SW 1271 (cell line): ENCODE data around the gene MXI1.

Experiments used
- DNase-seq, 2 experiments: peaks; one replicate each; lab custom pipeline; 2025; lab: John Stamatoyannopoulos, UW

Gene MXI1

GRCh38 chr10:110275128-110275729, 67.8 kb downstream of the MXI1 start:
- DNase-seq, result no peak

DNA sequence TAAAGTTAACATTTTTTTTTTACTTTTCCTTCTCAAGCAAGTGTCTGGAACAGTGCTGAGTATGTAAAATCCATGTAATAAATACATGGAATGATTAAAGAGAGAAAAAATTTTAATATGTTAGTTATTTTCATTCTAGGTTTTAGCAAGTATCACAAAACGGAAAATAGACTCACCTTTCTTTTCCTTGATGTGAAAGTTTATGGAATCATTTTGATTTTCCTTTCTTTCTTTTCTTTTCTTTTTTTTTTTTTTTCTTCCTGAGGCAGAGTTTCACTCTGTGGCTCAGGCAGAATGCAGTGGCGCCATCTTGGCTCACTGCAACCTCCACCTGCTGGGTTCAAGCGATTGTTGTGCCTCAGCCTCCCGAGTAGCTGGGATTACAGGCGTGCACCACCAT, 69.2 kb downstream of the MXI1 start:
- DNase-seq, result no peak

DNA sequence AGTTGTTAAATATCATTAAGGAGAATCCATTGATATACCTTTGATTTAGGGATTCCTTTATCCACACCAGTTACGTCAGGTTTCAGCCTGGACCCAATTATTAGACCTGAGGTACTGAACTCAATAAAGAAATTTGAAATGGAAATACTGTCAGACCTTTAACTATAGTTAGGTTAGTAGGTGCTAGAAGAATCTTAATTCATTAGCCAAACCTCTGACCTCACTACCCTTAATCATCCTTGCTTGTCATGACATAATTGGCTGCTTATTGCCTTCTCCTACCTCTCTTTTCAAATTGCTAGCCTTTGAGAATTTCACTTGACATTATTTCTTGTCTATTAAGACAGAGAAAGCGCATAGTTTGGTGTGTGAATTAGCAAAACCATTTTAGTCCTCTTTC, 70.2 kb downstream of the MXI1 start:
- no peak for DNase-seq

DNA sequence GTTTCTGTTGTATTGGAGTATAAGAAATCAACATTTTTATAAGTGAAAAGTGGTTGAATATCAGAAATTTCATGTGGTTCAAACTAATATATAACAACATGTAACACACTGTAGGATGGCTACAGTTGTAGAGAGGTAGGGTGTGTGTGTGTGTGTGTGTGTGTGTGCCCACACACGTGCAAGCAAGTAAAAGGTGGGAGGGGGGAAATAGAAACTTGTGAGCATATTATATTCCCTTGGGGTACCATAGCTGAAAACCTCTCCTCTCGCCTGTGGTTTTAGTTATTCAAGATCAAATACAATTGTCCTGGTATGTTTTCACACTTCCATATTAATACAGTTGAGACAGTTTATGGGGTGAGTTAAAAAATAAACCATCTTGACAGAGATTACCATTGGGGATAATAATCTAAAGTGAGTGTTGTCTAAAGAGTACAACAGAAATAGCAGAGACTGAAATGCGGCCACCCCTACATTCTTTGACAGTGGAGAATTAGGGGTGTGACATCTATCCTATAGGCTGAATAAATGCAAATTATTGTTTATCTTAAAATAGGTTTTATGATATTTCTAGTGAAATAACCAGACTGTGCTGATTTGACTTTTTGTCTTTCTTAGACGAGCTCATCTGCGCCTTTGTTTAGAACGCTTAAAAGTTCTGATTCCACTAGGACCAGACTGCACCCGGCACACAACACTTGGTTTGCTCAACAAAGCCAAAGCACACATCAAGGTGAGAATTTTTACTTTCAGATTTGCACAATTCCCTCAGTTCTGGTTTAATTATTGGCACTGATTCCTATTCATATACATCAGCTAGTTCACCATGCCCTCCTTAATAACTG, 71.4 kb downstream of the MXI1 start:
- DNase-seq, result no peak

GRCh38 chr10:110279407-110279986, 72.1 kb downstream of the MXI1 start:
- peak in 1 of 2 experiments; percentile 39 for DNase-seq

- no peak for DNase-seq
Measured at GRCh38 chr10:110284262-110284661, 76.9 kb downstream of the MXI1 start.

- no peak for DNase-seq
Measured at GRCh38 chr10:110285501-110285900, 78.1 kb downstream of the MXI1 start.

GRCh38 chr10:110286841-110287240, 79.4 kb downstream of the MXI1 start:
- DNase-seq, result no peak

GRCh38 chr10:110296966-110297365, 89.6 kb downstream of the MXI1 start:
- DNase-seq, result no peak

- DNase-seq, result no peak
Measured at GRCh38 chr10:110300486-110300986, 93.1 kb downstream of the MXI1 start.

GRCh38 chr10:110303681-110304080, 96.3 kb downstream of the MXI1 start:
- DNase-seq, result no peak

- DNase-seq, result no peak
Measured at GRCh38 chr10:110304394-110304779, 97.0 kb downstream of the MXI1 start.

DNA sequence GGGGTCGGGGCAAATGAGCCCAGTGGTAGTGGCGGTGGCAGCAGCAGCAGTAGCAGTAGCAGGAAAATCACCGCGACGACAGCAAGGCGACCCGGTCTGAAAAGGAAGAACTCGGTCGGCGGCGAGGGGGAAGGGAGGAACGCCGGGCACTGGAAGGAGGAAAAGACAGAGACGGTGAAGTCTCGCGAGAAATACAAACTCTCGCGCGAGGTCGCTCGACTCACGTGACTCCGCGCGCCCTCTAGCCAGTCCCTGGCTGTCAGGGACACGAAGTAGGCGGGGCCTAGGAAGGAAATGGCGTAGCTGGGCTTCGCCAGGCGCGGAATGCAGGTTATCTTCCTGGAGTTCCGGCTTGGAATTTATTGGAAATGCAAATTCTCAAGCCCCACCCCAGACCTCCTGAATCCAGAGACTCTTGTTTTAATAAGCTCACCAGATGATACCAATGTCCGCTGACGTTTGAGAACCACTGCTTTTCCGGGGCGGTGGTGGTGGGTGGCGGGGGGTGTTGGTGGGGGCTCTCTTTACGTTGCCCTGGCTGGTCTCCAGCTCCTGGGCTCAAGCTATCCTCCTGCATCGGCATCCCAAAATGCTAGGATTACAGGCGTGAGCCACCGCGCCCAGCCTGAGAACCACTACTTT, 97.5 kb downstream of the MXI1 start, which contains the start of gene SMNDC1:
Gene SMNDC1, minus strand, starts transcription at position 141 of the 642 bp plus-strand sequence. CDS start 1,333 bp downstream, outside the sequence.
- DNase-seq, result peak; percentile 73 to 92

GRCh38 chr10:110305767-110306451, 98.5 kb downstream of the MXI1 start:
- DNase-seq, result peak; percentile 19 to 85

- no peak for DNase-seq
Measured at GRCh38 chr10:110306452-110306768, 99.0 kb downstream of the MXI1 start.

- no peak for DNase-seq
Measured at GRCh38 chr10:110307805-110308204, 100.4 kb downstream of the MXI1 start.

GRCh38 chr10:110310741-110311140, 103.3 kb downstream of the MXI1 start:
- DNase-seq, result no peak

DNA sequence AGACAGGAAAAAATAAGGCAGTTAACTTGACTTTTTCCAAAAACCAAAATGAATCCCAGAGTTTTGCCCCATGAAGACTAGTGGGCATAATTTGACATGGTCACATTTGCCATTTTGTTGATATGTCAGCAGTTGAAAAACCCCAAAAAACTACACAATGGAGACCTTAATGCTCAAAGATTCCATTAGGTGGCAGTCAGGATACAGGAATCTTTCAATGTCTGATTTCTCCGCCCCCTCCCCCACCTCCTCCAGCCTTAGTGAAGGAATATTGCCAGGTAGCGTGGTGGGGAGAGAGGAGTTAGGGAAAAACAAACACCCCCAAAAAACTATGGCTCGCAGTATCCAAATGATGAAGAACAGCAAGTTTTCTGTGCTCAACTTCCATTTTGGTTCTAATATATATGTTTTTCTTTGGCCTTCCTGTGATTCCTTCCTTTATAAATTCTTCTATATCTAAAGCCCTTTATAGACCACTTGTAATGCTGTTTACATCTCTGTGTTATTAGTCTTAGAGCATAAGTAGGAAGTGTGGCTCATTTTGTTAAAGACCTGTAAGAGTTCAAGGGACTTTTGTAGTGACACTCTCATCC, 104.0 kb downstream of the MXI1 start:
- DNase-seq, result peak; percentile 24 to 56

GRCh38 chr10:110312206-110312605, 104.8 kb downstream of the MXI1 start:
- no peak for DNase-seq

- DNase-seq, result no peak
Measured at GRCh38 chr10:110313674-110314073, 106.3 kb downstream of the MXI1 start.
